Measurements from ENCODE around the gene CHN2.

The CHN2 gene

GRCh38 chr7:29413626-29414136 lies 219.1 kb downstream of the CHN2 start:
- no peaks in the 10 kb centered on the region for H3K36me3 ChIP-seq
- no peak overlapping the region for H3K4me3 ChIP-seq (ENCODE audit: low read depth, low read length)
- no peaks in the 10 kb centered on the region for H3K9me3 ChIP-seq (ENCODE audit: severe bottlenecking)
- no peak overlapping the region for H3K27ac ChIP-seq
- no peaks in the 10 kb centered on the region for H3K27me3 ChIP-seq (ENCODE audit: insufficient read depth, low read depth, severe bottlenecking)
- DNase-seq: no peak
- no peak for TF ChIP-seq CTCF (IDR thresholded peaks at IDR 0.05; ENCODE audit: low read depth, low read length)

GRCh38 chr7:29414216-29414615 lies 219.6 kb downstream of the CHN2 start:
- H3K9me3 ChIP-seq (ENCODE audit: severe bottlenecking): no peaks in the 10 kb centered on the region
- H3K4me3 ChIP-seq (ENCODE audit: low read depth, low read length): no peak overlapping the region
- TF ChIP-seq CTCF (IDR thresholded peaks at IDR 0.05; ENCODE audit: low read depth, low read length): no peak
- DNase-seq: no peak
- no peaks in the 10 kb centered on the region for H3K36me3 ChIP-seq
- no peak overlapping the region for H3K27ac ChIP-seq
- H3K27me3 ChIP-seq (ENCODE audit: insufficient read depth, low read depth, severe bottlenecking): no peaks in the 10 kb centered on the region

- no peak overlapping the region for H3K27ac ChIP-seq
These were observed 220.6 kb downstream of the CHN2 start for GRCh38 chr7:29415215-29415614.

GRCh38 chr7:29416276-29416937 lies 221.8 kb downstream of the CHN2 start:
- Histone ChIP-seq H3K36me3 (no peaks in the 10 kb centered on the region), H3K27ac (no peak overlapping the region), H3K9me3 (ENCODE audit: severe bottlenecking) (no peaks in the 10 kb centered on the region), H3K4me3 (ENCODE audit: low read depth, low read length) (no peak overlapping the region), H3K27me3 (ENCODE audit: insufficient read depth, low read depth, severe bottlenecking) (no peaks in the 10 kb centered on the region)
- DNase-seq: no peak
- no peak for TF ChIP-seq CTCF (IDR thresholded peaks at IDR 0.05; ENCODE audit: low read depth, low read length)

More at GRCh38 chr7:29415215-29415614, 220.6 kb downstream of the CHN2 start:
- Histone ChIP-seq H3K9me3 (ENCODE audit: severe bottlenecking) (no peaks in the 10 kb centered on the region), H3K36me3 (no peaks in the 10 kb centered on the region), H3K4me3 (ENCODE audit: low read depth, low read length) (no peak overlapping the region), H3K27me3 (ENCODE audit: insufficient read depth, low read depth, severe bottlenecking) (no peaks in the 10 kb centered on the region)
- no peak for TF ChIP-seq CTCF (IDR thresholded peaks at IDR 0.05; ENCODE audit: low read depth, low read length)
- DNase-seq: no peak

GRCh38 chr7:29416938-29417305 lies 222.3 kb downstream of the CHN2 start:
- no peak for DNase-seq
- Histone ChIP-seq H3K9me3 (ENCODE audit: severe bottlenecking) (no peaks in the 10 kb centered on the region), H3K36me3 (no peaks in the 10 kb centered on the region), H3K4me3 (ENCODE audit: low read depth, low read length) (no peak overlapping the region), H3K27ac (no peak overlapping the region), H3K27me3 (ENCODE audit: insufficient read depth, low read depth, severe bottlenecking) (no peaks in the 10 kb centered on the region)
- no peak for TF ChIP-seq CTCF (IDR thresholded peaks at IDR 0.05; ENCODE audit: low read depth, low read length)

GRCh38 chr7:29418056-29418455 lies 223.5 kb downstream of the CHN2 start:
- no peak overlapping the region for H3K27ac ChIP-seq
- H3K4me3 ChIP-seq (ENCODE audit: low read depth, low read length): no peak overlapping the region
- H3K9me3 ChIP-seq (ENCODE audit: severe bottlenecking): no peaks in the 10 kb centered on the region
- no peaks in the 10 kb centered on the region for H3K36me3 ChIP-seq
- TF ChIP-seq CTCF (IDR thresholded peaks at IDR 0.05; ENCODE audit: low read depth, low read length): no peak
- H3K27me3 ChIP-seq (ENCODE audit: insufficient read depth, low read depth, severe bottlenecking): no peaks in the 10 kb centered on the region
- DNase-seq: no peak

Measured in WERI-Rb-1 (cell line).